ENCODE measurements around the gene TTC22.

- TF ChIP-seq CEBPB (IDR thresholded peaks at IDR 0.05) (0 out of 2 replicates have a peak, but pooled peaks have one; percentile 8), MAX (IDR thresholded peaks at IDR 0.05) (no peak), YY1 (IDR thresholded peaks at IDR 0.05; ENCODE audit: low read depth) (no peak), ZBTB7A (IDR thresholded peaks at IDR 0.05; ENCODE audit: low read depth) (no peak), EP300 (IDR thresholded peaks at IDR 0.05; ENCODE audit: borderline replicate concordance) (no peak), CREB1 (IDR thresholded peaks at IDR 0.05; ENCODE audit: low read depth) (no peak), FOXM1 (IDR thresholded peaks at IDR 0.05; ENCODE audit: borderline replicate concordance, low read depth) (no peak), EGR1 (IDR thresholded peaks at IDR 0.05) (no peak), TEAD4 (IDR thresholded peaks at IDR 0.05) (no peak), NFIC (IDR thresholded peaks at IDR 0.05) (no peak), REST (IDR thresholded peaks at IDR 0.05; ENCODE audit: low read depth) (no peak), TAF1 (IDR thresholded peaks at IDR 0.05; ENCODE audit: low read depth) (no peak)
Observed at GRCh38 chr1:54800899-54801759, at the start of gene TTC22.

Measured in Ishikawa (cell line).